GM12878 (cell line): Measurements from ENCODE around the gene AQP5. TPM values are rescaled to one million over a fixed set of nuclear protein-coding genes. Genes with fewer than 3 reads are reported as not detected.

Experiments
- ESRRA ChIP-seq: IDR thresholded peaks from 2 replicates; pipeline ENCODE4 v1.6.1; 2012; ENCODE audit warnings: mild to moderate bottlenecking, low read length, improper control_type of control experiment
- HDAC6 ChIP-seq: fragments of 200-600 bp; sonication (generic); IDR thresholded peaks from one replicate; pipeline ENCODE4 v1.8.0; 2017; ENCODE audit warnings: antibody characterized with exemption; ENCODE audit not compliant: unreplicated experiment
- MAX ChIP-seq: IDR thresholded peaks from 2 replicates; pipeline ENCODE4 v1.6.1; 2012; ENCODE audit warnings: low read depth, low read length, improper control_type of control experiment
- PKNOX1 ChIP-seq: fragments of 450-650 bp; IDR thresholded peaks from 2 replicates; pipeline ENCODE4 v1.6.1; 2016; ENCODE audit warnings: mild to moderate bottlenecking
- POU2F2 ChIP-seq: IDR thresholded peaks from 3 replicates; pipeline ENCODE4 v1.6.1; 2011; ENCODE audit warnings: low read depth, mild to moderate bottlenecking, low read length, borderline replicate concordance
- SMC3 ChIP-seq: IDR thresholded peaks from 2 replicates; pipeline ENCODE4 v1.6.1; 2011; ENCODE audit warnings: low read length, improper control_type of control experiment, borderline replicate concordance
- YY1 ChIP-seq: IDR thresholded peaks from 2 replicates; pipeline ENCODE4 v1.6.1; 2011; ENCODE audit warnings: low read depth, mild to moderate bottlenecking, low read length
- ZBTB11 ChIP-seq: fragments of 450-650 bp; formaldehyde crosslinking; IDR thresholded peaks from 2 replicates; pipeline ENCODE4 v1.5.0; 2022; ENCODE audit warnings: mild to moderate bottlenecking, missing genetic modification characterization
- polyA plus RNA-seq, 11 experiments: library from polyadenylated mRNA; depleted of rRNA in 4 of 11; unstranded in 6 of 11; stranded (reverse) in 5 of 11; fragments of >200 nt; fragmentation: Nextera tagmentation in 4 of 11; fragmentation: Illumina TruSeq in 1 of 11; extraction: Ambion mirVana in 4 of 11; extraction: Trizol in 1 of 11; gene quantifications; 1 replicate in 1 of 11; 2 replicates in 10 of 11; pipeline versions ENCODE4 v1.2.1 to v1.2.3, GENCODE V29; 2011 to 2016; ENCODE audit warnings: inconsistent platforms in 2 of 11, missing spikeins in 2 of 11, low read depth in 1 of 11
- total RNA-seq, 4 experiments: library from RNA; depleted of rRNA in 3 of 4; stranded (reverse); fragments of >200 nt in 3 of 4; fragmentation: Illumina TruSeq in 1 of 4; extraction: Trizol in 1 of 4; gene quantifications; 2 replicates each; pipeline versions ENCODE4 v1.2.1 to v1.2.3, GENCODE V29; 2013 to 2021
- TF ChIP-seq, protein P1 (sequence below): fragments of 150-350 bp; IDR thresholded peaks from 2 replicates; pipeline ENCODE4 v1.6.1; 2014; ENCODE audit warnings: mild to moderate bottlenecking, low read depth, low read length
- TF ChIP-seq, protein P2 (sequence below): IDR thresholded peaks from 2 replicates; pipeline ENCODE4 v1.6.1; 2012; ENCODE audit warnings: mild to moderate bottlenecking, low read depth, low read length
- TF ChIP-seq, protein P3 (sequence below): IDR thresholded peaks from 2 replicates; pipeline ENCODE4 v1.6.1; 2011; ENCODE audit warnings: mild to moderate bottlenecking, low read depth, low read length, moderate library complexity; ENCODE audit not compliant: insufficient replicate concordance

Gene AQP5
- total and polyA plus RNA-seq, 10 of the 15 experiments (the other 5 are each of a cell fraction or from before 2014, with no cell fraction given): not detected

GRCh38 chr12:49973361-49973830, 11.7 kb downstream of the AQP5 start (continued):
- TF ChIP-seq, protein P1, sequence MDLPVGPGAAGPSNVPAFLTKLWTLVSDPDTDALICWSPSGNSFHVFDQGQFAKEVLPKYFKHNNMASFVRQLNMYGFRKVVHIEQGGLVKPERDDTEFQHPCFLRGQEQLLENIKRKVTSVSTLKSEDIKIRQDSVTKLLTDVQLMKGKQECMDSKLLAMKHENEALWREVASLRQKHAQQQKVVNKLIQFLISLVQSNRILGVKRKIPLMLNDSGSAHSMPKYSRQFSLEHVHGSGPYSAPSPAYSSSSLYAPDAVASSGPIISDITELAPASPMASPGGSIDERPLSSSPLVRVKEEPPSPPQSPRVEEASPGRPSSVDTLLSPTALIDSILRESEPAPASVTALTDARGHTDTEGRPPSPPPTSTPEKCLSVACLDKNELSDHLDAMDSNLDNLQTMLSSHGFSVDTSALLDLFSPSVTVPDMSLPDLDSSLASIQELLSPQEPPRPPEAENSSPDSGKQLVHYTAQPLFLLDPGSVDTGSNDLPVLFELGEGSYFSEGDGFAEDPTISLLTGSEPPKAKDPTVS: no peak
- TF ChIP-seq POU2F2 (no peak), SMC3 (no peak), MAX (no peak), YY1 (no peak), HDAC6 (no peak), ZBTB11 (CRISPR knock-in tag) (no peak), ESRRA (no peak), PKNOX1 (no peak)
- TF ChIP-seq, protein P2, sequence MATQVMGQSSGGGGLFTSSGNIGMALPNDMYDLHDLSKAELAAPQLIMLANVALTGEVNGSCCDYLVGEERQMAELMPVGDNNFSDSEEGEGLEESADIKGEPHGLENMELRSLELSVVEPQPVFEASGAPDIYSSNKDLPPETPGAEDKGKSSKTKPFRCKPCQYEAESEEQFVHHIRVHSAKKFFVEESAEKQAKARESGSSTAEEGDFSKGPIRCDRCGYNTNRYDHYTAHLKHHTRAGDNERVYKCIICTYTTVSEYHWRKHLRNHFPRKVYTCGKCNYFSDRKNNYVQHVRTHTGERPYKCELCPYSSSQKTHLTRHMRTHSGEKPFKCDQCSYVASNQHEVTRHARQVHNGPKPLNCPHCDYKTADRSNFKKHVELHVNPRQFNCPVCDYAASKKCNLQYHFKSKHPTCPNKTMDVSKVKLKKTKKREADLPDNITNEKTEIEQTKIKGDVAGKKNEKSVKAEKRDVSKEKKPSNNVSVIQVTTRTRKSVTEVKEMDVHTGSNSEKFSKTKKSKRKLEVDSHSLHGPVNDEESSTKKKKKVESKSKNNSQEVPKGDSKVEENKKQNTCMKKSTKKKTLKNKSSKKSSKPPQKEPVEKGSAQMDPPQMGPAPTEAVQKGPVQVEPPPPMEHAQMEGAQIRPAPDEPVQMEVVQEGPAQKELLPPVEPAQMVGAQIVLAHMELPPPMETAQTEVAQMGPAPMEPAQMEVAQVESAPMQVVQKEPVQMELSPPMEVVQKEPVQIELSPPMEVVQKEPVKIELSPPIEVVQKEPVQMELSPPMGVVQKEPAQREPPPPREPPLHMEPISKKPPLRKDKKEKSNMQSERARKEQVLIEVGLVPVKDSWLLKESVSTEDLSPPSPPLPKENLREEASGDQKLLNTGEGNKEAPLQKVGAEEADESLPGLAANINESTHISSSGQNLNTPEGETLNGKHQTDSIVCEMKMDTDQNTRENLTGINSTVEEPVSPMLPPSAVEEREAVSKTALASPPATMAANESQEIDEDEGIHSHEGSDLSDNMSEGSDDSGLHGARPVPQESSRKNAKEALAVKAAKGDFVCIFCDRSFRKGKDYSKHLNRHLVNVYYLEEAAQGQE: no peak
- TF ChIP-seq, protein P3, sequence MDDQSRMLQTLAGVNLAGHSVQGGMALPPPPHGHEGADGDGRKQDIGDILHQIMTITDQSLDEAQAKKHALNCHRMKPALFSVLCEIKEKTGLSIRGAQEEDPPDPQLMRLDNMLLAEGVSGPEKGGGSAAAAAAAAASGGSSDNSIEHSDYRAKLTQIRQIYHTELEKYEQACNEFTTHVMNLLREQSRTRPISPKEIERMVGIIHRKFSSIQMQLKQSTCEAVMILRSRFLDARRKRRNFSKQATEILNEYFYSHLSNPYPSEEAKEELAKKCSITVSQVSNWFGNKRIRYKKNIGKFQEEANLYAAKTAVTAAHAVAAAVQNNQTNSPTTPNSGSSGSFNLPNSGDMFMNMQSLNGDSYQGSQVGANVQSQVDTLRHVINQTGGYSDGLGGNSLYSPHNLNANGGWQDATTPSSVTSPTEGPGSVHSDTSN: no peak
